Testis (tissue), 2 donors: Measurements from ENCODE around the gene PXDC1.

Source experiments
- POLR2A ChIP-seq: fragments of 450-650 bp; IDR thresholded peaks from one replicate; pipeline ENCODE4 v1.6.1; 2017; ENCODE audit warnings: antibody characterized with exemption, mild to moderate bottlenecking, moderate library complexity
- TF ChIP-seq, protein P1 (sequence below), 3 experiments: fragments of 450-650 bp in 2 of 3; fragments of 200-600 bp in 1 of 3; sonication (generic) in 1 of 3; IDR thresholded peaks; one replicate each; pipeline ENCODE4 v1.5.1; 2016 to 2019; ENCODE audit warnings: antibody characterized with exemption in 3 of 3, mild to moderate bottlenecking in 2 of 3, moderate library complexity in 1 of 3

- TF ChIP-seq, protein P1, sequence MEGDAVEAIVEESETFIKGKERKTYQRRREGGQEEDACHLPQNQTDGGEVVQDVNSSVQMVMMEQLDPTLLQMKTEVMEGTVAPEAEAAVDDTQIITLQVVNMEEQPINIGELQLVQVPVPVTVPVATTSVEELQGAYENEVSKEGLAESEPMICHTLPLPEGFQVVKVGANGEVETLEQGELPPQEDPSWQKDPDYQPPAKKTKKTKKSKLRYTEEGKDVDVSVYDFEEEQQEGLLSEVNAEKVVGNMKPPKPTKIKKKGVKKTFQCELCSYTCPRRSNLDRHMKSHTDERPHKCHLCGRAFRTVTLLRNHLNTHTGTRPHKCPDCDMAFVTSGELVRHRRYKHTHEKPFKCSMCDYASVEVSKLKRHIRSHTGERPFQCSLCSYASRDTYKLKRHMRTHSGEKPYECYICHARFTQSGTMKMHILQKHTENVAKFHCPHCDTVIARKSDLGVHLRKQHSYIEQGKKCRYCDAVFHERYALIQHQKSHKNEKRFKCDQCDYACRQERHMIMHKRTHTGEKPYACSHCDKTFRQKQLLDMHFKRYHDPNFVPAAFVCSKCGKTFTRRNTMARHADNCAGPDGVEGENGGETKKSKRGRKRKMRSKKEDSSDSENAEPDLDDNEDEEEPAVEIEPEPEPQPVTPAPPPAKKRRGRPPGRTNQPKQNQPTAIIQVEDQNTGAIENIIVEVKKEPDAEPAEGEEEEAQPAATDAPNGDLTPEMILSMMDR (IDR thresholded peaks at IDR 0.05): no peak
- no peak for TF ChIP-seq POLR2A
These were observed 4.3 kb downstream of the PXDC1 start for GRCh38 chr6:3747100-3747737.
